NCI-H128 (cell line): Measurements from ENCODE around the gene GRIK4.

Source experiments
- DNase-seq: peaks from one replicate; lab custom pipeline; 2025; ENCODE audit not compliant: unreplicated experiment; lab: John Stamatoyannopoulos, UW

Gene GRIK4

GRCh38 chr11:120718171-120718570, 206.6 kb downstream of the GRIK4 start:
- DNase-seq, result no peak

DNA sequence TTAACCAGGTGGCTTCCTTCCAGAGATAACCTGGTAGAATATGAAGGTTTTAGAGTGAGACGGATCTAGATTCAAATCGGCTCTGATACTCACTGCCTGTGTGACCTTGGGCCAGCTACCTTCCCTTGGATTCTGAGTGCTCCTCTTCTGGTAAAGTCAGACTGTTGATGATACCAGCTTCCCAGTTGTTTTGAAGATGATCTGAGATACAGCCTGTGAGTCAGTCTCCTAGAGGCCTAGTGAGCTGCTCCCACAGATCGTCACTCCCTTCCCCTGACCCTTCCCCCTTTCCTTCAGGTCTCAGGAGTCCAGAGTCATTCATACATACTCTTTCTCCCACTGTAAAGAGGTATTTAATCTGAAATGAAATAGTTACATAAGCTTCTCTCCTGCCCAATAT, 207.8 kb downstream of the GRIK4 start:
- DNase-seq, result no peak

- no peak for DNase-seq
These were observed 209.2 kb downstream of the GRIK4 start for GRCh38 chr11:120720760-120721159.

DNA sequence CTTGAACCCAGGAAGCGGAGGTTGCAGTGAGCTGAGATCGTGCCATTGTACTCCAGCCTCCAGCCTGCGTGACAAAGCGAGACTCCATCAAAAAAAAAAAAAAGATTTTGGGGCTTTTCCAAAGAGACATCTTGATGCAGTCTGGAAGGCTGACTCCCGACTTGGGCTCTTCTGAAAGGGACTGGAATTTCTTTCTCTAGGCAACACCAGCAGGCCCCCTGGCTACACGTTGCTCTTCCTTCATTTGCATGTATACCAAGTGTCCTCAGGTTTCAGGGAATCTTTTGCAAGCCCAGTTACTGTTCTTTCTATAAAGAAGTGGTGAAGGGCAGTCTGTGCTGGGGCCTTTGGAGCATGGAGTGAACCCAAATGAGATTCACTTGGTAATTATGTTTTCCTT, 211.0 kb downstream of the GRIK4 start:
- no peak for DNase-seq

GRCh38 chr11:120723751-120724150, 212.2 kb downstream of the GRIK4 start:
- no peak for DNase-seq

DNA sequence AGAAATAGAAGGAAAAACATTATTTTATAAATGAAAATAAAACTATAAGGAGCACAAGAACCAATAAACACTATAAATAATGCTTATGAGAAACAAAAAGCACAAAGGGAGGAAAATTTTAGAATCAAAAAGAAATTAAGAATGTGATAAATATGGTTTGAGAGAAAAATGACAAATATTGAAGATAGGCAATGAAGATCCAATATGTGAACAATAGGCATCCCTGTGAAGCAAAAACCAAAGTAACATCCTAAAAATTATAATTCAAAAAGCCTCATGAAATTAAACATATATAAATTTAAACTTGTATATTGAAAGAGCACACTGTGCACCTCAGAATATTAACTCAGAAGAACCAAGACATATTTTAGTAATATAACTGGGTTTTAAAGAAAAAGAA, 216.2 kb downstream of the GRIK4 start:
- no peak for DNase-seq

DNA sequence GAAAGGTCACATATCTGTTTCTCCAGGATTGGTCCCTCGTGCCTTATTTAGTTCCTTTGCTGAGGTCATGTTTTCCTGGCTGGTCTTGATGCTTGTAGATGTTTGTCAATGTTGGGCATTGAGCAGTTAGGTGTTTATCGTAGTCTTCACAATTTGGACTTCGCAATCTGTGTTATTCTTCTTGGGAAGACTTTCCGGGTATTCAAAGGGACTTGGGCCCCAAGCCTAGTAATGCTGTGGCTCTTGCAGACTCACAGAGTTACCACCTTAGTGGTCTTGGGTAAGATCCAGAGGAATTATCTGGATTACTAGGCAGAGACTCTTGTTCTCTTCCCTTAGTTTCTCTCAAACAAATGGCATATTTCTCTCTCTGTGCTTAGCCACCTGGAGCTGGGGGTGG, 223.5 kb downstream of the GRIK4 start:
- DNase-seq, result no peak

DNA sequence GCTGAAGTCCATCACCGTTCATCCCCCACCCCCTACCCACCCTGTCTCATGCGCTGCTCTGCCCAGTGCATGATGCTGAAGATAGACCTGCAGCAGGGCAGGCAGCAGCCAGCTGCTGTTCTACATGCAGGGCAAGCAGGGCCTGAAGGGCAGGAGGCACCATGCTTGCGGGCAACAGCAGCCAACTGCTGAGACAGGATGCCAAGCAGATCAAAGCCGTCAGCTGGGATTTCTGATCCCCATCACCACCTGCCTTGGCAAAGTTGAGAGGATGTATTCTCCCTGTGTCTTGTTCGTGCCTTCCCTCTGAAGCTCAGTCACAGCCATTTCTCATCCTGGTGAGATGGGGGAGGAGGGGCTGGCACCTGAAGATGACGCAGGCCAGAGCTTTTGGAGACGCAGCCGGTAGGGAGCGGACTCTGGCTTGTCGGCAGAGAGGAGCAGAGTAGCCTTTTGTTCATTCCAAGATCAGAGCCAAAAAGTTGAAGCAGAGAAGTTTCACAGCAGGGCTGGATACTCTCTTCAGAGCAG, 227.0 kb downstream of the GRIK4 start:
- DNase-seq, result no peak

DNA sequence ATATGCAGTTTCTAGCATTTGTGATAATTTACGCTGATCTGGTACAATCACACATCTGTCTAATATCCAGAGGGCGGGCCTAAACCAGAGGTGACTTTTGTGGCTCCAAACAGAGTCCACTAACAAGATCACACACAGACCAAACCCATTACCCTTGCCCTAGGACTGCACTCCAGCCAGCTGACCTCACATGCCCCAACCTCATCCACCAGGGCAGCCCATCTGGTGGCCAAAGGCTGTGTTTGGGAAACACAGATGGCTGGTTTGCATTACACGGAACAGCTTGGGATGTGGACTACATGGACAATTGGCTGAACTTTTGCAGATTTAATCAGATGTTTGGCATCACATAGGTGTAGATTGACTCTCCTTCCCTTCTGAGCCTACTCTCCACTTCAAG, 228.2 kb downstream of the GRIK4 start:
- DNase-seq, result no peak

DNA sequence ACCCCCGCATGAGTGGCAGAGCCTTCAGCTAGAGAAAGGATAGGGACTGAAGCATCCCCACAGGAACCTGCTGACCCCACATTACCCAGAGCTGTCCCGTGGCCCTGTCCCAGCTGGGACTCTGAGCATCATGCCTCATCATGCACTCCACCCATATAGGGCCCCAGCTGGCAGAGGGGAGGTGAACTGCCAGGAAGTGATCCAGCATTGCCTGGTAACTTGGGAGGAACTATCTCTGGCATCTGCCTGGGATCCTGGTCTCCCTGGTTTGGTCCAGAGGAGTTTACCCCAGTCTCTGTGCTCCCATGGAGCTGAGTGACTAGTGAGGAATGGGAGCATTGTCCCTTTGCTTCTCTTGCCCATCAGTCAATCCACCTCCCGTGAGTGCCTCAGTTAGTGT, 228.8 kb downstream of the GRIK4 start:
- DNase-seq, result no peak

GRCh38 chr11:120744016-120744994, 232.8 kb downstream of the GRIK4 start:
- DNase-seq, result no peak

GRCh38 chr11:120746376-120746775, 234.8 kb downstream of the GRIK4 start:
- no peak for DNase-seq

DNA sequence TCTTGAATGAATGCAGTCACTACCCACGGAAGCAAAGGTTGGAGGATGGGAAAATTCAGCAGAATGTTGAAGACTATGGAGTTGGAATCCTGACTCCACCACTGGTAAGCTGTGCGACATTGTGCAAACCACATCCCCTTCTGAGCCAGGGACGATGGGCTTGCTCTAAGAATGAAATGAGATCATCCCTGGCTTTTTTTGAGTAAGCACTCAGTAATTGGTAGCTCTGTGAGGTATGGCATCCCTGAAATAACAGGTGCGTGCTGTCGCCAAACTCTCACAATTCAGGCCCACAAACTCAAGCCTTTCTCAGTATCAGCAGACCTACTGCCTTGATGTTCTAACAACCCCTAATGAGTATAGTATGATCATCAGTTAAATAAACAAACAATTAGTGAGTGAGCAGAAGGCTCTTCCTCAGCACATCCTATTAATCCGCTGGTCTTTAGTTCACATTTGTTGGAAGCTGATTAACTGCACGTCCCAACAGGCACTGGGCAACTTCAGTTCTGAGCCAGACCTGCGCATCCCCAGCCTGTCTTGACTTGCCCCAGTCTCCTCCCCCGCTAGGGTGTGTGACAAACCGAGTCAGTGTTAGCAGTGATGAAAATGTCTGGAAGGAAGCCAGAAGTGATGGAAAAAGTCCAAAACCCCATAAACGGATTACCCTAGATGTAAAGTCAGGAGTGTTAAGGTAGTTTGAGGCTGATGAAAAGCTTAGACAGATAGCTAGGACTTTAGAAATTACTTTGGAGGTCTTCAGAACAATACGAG, 235.5 kb downstream of the GRIK4 start:
- peak; percentile 56 for DNase-seq

- no peak for DNase-seq
These were observed 236.6 kb downstream of the GRIK4 start for GRCh38 chr11:120747850-120748814.

DNA sequence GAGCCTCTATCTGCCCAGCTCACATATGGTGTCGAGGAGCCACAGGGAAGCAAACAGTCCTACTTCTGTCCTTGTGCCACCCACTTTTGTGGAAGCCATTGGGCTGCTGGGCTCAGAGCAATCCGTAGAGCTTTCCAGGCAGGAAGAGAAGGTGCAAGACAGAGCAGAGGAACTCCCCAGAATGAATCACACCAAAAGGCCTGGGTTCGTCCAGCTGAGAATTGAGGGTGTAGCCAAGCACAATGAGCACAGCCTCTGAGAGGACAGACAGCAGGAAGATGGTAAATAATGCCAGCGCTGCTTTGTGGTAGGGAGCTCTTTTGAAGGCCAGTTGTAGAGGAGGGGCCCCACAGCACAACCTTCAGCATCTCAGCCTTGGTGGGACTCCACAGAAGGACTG, 237.8 kb downstream of the GRIK4 start:
- DNase-seq, result no peak

GRCh38 chr11:120750647-120751549, 239.3 kb downstream of the GRIK4 start:
- no peak for DNase-seq

GRCh38 chr11:120751550-120751949, 240.0 kb downstream of the GRIK4 start:
- DNase-seq, result no peak

DNA sequence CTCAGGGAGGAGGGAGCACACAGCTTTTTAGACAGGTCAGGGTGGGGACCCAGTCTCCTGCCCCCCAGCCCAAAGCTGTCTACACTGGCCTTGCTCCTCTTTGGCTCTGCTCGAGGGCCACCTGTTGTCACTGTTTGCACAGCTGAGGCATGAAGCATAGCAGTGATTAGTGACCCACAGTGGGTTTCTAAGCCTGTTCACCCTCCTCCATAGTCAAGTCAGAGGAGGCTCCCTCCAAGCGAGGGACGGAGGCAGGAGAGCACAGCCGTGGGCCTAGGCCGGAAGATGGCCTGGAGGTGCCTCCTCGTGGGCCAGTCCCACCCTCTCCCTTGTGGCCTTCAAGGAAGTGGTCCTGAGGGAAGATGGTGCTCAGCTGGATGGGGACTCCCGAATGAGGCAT, 241.1 kb downstream of the GRIK4 start:
- no peak for DNase-seq

DNA sequence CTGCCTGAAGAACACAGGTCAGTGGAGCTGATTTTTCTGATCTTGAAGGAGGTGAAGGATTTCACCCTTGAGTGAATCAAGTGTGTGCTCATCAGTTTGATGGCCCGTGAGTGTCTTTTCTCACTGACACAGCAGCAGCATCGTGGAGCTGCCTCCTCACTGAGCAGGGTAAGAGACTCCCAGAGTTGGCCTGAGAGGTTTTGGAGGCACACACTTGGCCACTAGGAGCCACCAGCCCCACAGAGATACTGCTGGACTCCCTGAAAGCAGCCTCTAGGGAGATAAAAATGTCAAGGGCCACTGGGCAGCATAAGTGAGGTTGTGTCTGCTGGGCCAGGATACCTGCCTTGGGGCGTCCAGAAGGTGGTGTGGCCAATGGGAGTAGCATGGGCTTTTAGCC, 245.4 kb downstream of the GRIK4 start:
- DNase-seq, result no peak

GRCh38 chr11:120759046-120759445, 247.5 kb downstream of the GRIK4 start:
- DNase-seq, result no peak
